Uterus (tissue), 4 donors: Measurements from ENCODE around the gene MAB21L4. TPM values are rescaled to one million over a fixed set of nuclear protein-coding genes. Genes with fewer than 3 reads are reported as not detected.

Experiments
- DNase-seq, 2 donors: peaks; one replicate each; pipeline ENCODE4 v3.0.0-alpha.2; 2019 to 2020
- H3K27ac ChIP-seq, 2 donors: fragments of 200-600 bp; sonication (generic); 1 replicate in 1 of 2; 2 replicates in 1 of 2; pipeline ENCODE4 v1.5.1; 2016 to 2018
- H3K27me3 ChIP-seq, 2 donors: fragments of 200-600 bp; sonication (generic); one replicate each; pipeline ENCODE4 v1.5.1; 2018 to 2019; ENCODE audit warnings: control low read depth in 1 of 2
- H3K36me3 ChIP-seq, 2 donors: fragments of 200-600 bp; sonication (generic); one replicate each; pipeline ENCODE4 v1.5.1; 2019; ENCODE audit warnings: control low read depth in 1 of 2
- H3K4me1 ChIP-seq, 2 donors: fragments of 200-600 bp; sonication (generic); one replicate each; pipeline ENCODE4 v1.5.1; 2018 to 2019; ENCODE audit warnings: control low read depth in 1 of 2
- H3K4me3 ChIP-seq, 2 donors: fragments of 200-600 bp; sonication (generic); 1 replicate in 1 of 2; 2 replicates in 1 of 2; pipeline ENCODE4 v1.5.1; 2018 to 2019; ENCODE audit warnings: mild to moderate bottlenecking in 1 of 2
- H3K9me3 ChIP-seq, 2 donors: fragments of 200-600 bp; sonication (generic); one replicate each; pipeline ENCODE4 v1.5.1; 2019; ENCODE audit warnings: control low read depth in 1 of 2
- CTCF ChIP-seq, 4 experiments: fragments of 200-600 bp in 2 of 4; fragments of 450-650 bp in 2 of 4; sonication (generic) in 2 of 4; IDR thresholded peaks; one replicate each; pipeline ENCODE4 v1.5.1; 2016 to 2019; ENCODE audit warnings: antibody characterized with exemption in 4 of 4, mild to moderate bottlenecking in 2 of 4, moderate library complexity in 1 of 4
- POLR2A ChIP-seq, 2 donors: fragments of 450-650 bp; IDR thresholded peaks; one replicate each; pipeline ENCODE4 v1.6.1; 2016; ENCODE audit warnings: antibody characterized with exemption in 2 of 2, mild to moderate bottlenecking in 1 of 2, moderate library complexity in 1 of 2
- intact Hi-C: fragments of 100-400 bp; cut with DNase I; formaldehyde crosslinking; loops from one replicate; pipeline ENCODE4 v1.15.1; 2023; ENCODE audit warnings: low total_unique reads
- total RNA-seq, 4 donors: library from RNA; depleted of rRNA in 3 of 4; stranded (reverse); fragments of >200 nt in 3 of 4; gene quantifications; one replicate each; pipeline versions ENCODE4 v1.1.0 to v1.2.4, GENCODE V29; 2014 to 2023
- donor health status: DM: yes; HTN: yes; CAD: no.

The MAB21L4 gene
- total RNA-seq, 4 donors from 2014 or later, result 0.97 TPM; not detected in 3

- no peak for TF ChIP-seq CTCF (IDR thresholded peaks at IDR 0.05)
- TF ChIP-seq POLR2A (IDR thresholded peaks at IDR 0.05), result no peak
- no peak for DNase-seq
- intact Hi-C loops, result no loop called here
- H3K27ac ChIP-seq, result no peak overlapping the region
- H3K9me3 ChIP-seq, result no peaks in the 10 kb centered on the region
- no peaks in the 10 kb centered on the region for H3K4me1 ChIP-seq
- H3K36me3 ChIP-seq, result no peaks in the 10 kb centered on the region
- H3K27me3 ChIP-seq, result no peaks in the 10 kb centered on the region
- H3K4me3 ChIP-seq, result no peak overlapping the region
These were observed 21.2 kb downstream of the MAB21L4 start for GRCh38 chr2:240874715-240875227.

- no peaks in the 10 kb centered on the region for H3K36me3 ChIP-seq
- DNase-seq, result peak in 1 of 2 donors; percentile 9
- no peaks in the 10 kb centered on the region for H3K4me1 ChIP-seq
- no peak overlapping the region for H3K4me3 ChIP-seq
- H3K9me3 ChIP-seq, result no peaks in the 10 kb centered on the region
- H3K27ac ChIP-seq, result no peak overlapping the region
- no peaks in the 10 kb centered on the region for H3K27me3 ChIP-seq
- no peak for TF ChIP-seq POLR2A (IDR thresholded peaks at IDR 0.05)
- TF ChIP-seq CTCF (IDR thresholded peaks at IDR 0.05), result no peak
- intact Hi-C loops, result no loop called here
These were observed 21.9 kb downstream of the MAB21L4 start for GRCh38 chr2:240873805-240874714.

GRCh38 chr2:240873098-240873788, 22.7 kb downstream of the MAB21L4 start:
- H3K27ac ChIP-seq, result no peak overlapping the region
- H3K27me3 ChIP-seq, result no peaks in the 10 kb centered on the region
- intact Hi-C loops, result no loop called here
- no peaks in the 10 kb centered on the region for H3K4me1 ChIP-seq
- TF ChIP-seq POLR2A (IDR thresholded peaks at IDR 0.05) (no peak), CTCF (IDR thresholded peaks at IDR 0.05) (no peak)
- H3K36me3 ChIP-seq, result no peaks in the 10 kb centered on the region
- DNase-seq, result peak; percentile 5 to 11
- no peaks in the 10 kb centered on the region for H3K9me3 ChIP-seq
- H3K4me3 ChIP-seq, result no peak overlapping the region

- TF ChIP-seq CTCF (IDR thresholded peaks at IDR 0.05) (no peak), POLR2A (IDR thresholded peaks at IDR 0.05) (no peak)
These were observed 23.4 kb downstream of the MAB21L4 start for GRCh38 chr2:240872317-240873097.

More at GRCh38 chr2:240872317-240873097, 23.4 kb downstream of the MAB21L4 start:
- Histone ChIP-seq H3K9me3 (no peaks in the 10 kb centered on the region), H3K27ac (no peak overlapping the region), H3K27me3 (no peaks in the 10 kb centered on the region), H3K36me3 (no peaks in the 10 kb centered on the region), H3K4me1 (no peaks in the 10 kb centered on the region), H3K4me3 (no peak overlapping the region)
- DNase-seq, result peak; percentile 6 to 12
- intact Hi-C loops, result no loop called here
